ENCODE measurements around the gene STAM.
A peak's percentile ranks its signal among the peaks of the same experiment; 100 is the strongest.

Gene STAM

GRCh38 chr10:17640331-17640816 lies 3.6 kb upstream of the STAM start:
- H3K27ac ChIP-seq (ENCODE audit: low read depth, low read length): no peak overlapping the region
- no peak overlapping the region for H3K4me2 ChIP-seq (ENCODE audit: low read length)
- H3K9ac ChIP-seq (ENCODE audit: low read length): no peak overlapping the region
- no peak overlapping the region for H3K18ac ChIP-seq (ENCODE audit: low read length)
- H3K56ac ChIP-seq (ENCODE audit: low read length): no peak overlapping the region
- peaks cover 3% of the 10 kb centered on the region for H3K79me1 ChIP-seq (ENCODE audit: low read length)
- H2AK5ac ChIP-seq (ENCODE audit: low read length): no peak overlapping the region
- no peak overlapping the region for H2BK120ac ChIP-seq (ENCODE audit: low read depth, low read length)
- H3K4me3 ChIP-seq (ENCODE audit: low read length): no peak overlapping the region
- no peaks in the 10 kb centered on the region for H3K36me3 ChIP-seq (ENCODE audit: control insufficient read depth, insufficient read depth, low read length)
- no peaks in the 10 kb centered on the region for H3K4me1 ChIP-seq (ENCODE audit: control insufficient read depth, low read depth, low read length)
- DNase-seq: no peak
- no peak overlapping the region for H3K4ac ChIP-seq (ENCODE audit: low read depth, low read length)
- H4K8ac ChIP-seq (ENCODE audit: low read depth, low read length): no peak overlapping the region
- H4K5ac ChIP-seq (ENCODE audit: low read length): no peak overlapping the region
- WGBS (ENCODE audit: extremely low coverage, insufficient coverage, low lambda C conversion rate): no CpG with 5 or more reads among the region's 4 CpGs
- H3K23ac ChIP-seq (ENCODE audit: low read length): no peak overlapping the region
- H2BK15ac ChIP-seq (replicated peaks; ENCODE audit: low read depth): no peak overlapping the region
- H2BK5ac ChIP-seq (ENCODE audit: low read length): no peak overlapping the region
- H3K27me3 ChIP-seq (ENCODE audit: insufficient read depth, low read length, poor library complexity): no peaks in the 10 kb centered on the region
- peaks cover 18% of the 10 kb centered on the region for H3K79me2 ChIP-seq (ENCODE audit: control insufficient read depth, insufficient read depth, low read length)

GRCh38 chr10:17643339-17643754 lies 604 bp upstream of the STAM start:
- Histone ChIP-seq H3K79me2 (ENCODE audit: control insufficient read depth, insufficient read depth, low read length) (peaks cover 42% of the 10 kb centered on the region), H2BK15ac (replicated peaks; ENCODE audit: low read depth) (no peak overlapping the region), H4K5ac (ENCODE audit: low read length) (no peak overlapping the region), H3K18ac (ENCODE audit: low read length) (no peak overlapping the region), H2BK120ac (ENCODE audit: low read depth, low read length) (no peak overlapping the region), H3K4ac (ENCODE audit: low read depth, low read length) (no peak overlapping the region), H3K23ac (ENCODE audit: low read length) (no peak overlapping the region), H3K4me2 (ENCODE audit: low read length) (peak overlapping the region; percentile 51), H4K8ac (ENCODE audit: low read depth, low read length) (no peak overlapping the region), H3K27me3 (ENCODE audit: insufficient read depth, low read length, poor library complexity) (no peaks in the 10 kb centered on the region), H3K9ac (ENCODE audit: low read length) (peak overlapping the region; percentile 98), H3K36me3 (ENCODE audit: control insufficient read depth, insufficient read depth, low read length) (no peaks in the 10 kb centered on the region), H3K79me1 (ENCODE audit: low read length) (peaks cover 9% of the 10 kb centered on the region), H2AK5ac (ENCODE audit: low read length) (no peak overlapping the region), H2BK5ac (ENCODE audit: low read length) (peak overlapping the region; percentile 62), H3K4me1 (ENCODE audit: control insufficient read depth, low read depth, low read length) (peaks cover 3% of the 10 kb centered on the region), H3K27ac (ENCODE audit: low read depth, low read length) (peak overlapping the region; percentile 7), H3K56ac (ENCODE audit: low read length) (peak overlapping the region; percentile 98), H3K4me3 (ENCODE audit: low read length) (peak overlapping the region; percentile 97)
- peak; percentile 83 for DNase-seq
- WGBS (ENCODE audit: extremely low coverage, insufficient coverage, low lambda C conversion rate): no CpG with 5 or more reads among the region's 13 CpGs

- no peaks in the 10 kb centered on the region for H3K36me3 ChIP-seq (ENCODE audit: control insufficient read depth, insufficient read depth, low read length)
- no peak overlapping the region for H3K23ac ChIP-seq (ENCODE audit: low read length)
- DNase-seq: no peak
- H2AK5ac ChIP-seq (ENCODE audit: low read length): no peak overlapping the region
- no peak overlapping the region for H2BK120ac ChIP-seq (ENCODE audit: low read depth, low read length)
- H3K79me2 ChIP-seq (ENCODE audit: control insufficient read depth, insufficient read depth, low read length): peaks cover 51% of the 10 kb centered on the region
- no peak overlapping the region for H4K5ac ChIP-seq (ENCODE audit: low read length)
- peak overlapping the region; percentile 99 for H3K56ac ChIP-seq (ENCODE audit: low read length)
- H3K27me3 ChIP-seq (ENCODE audit: insufficient read depth, low read length, poor library complexity): no peaks in the 10 kb centered on the region
- H3K4ac ChIP-seq (ENCODE audit: low read depth, low read length): peak overlapping the region; percentile 57
- H3K27ac ChIP-seq (ENCODE audit: low read depth, low read length): peak overlapping the region; percentile 45
- no CpG with 5 or more reads among the region's 9 CpGs for WGBS (ENCODE audit: extremely low coverage, insufficient coverage, low lambda C conversion rate)
- peak overlapping the region; percentile 93 for H3K4me3 ChIP-seq (ENCODE audit: low read length)
- H3K4me2 ChIP-seq (ENCODE audit: low read length): peak overlapping the region; percentile 68
- H2BK15ac ChIP-seq (replicated peaks; ENCODE audit: low read depth): no peak overlapping the region
- no peak overlapping the region for H4K8ac ChIP-seq (ENCODE audit: low read depth, low read length)
- H3K9ac ChIP-seq (ENCODE audit: low read length): peak overlapping the region; percentile 92
- peaks cover 12% of the 10 kb centered on the region for H3K79me1 ChIP-seq (ENCODE audit: low read length)
- no peak overlapping the region for H2BK5ac ChIP-seq (ENCODE audit: low read length)
- H3K18ac ChIP-seq (ENCODE audit: low read length): no peak overlapping the region
- peaks cover 3% of the 10 kb centered on the region for H3K4me1 ChIP-seq (ENCODE audit: control insufficient read depth, low read depth, low read length)
Observed at GRCh38 chr10:17644485-17644943, 563 bp downstream of the STAM start.

GRCh38 chr10:17645621-17646345 lies 1.8 kb downstream of the STAM start:
- H3K56ac ChIP-seq (ENCODE audit: low read length): no peak overlapping the region
- H2BK5ac ChIP-seq (ENCODE audit: low read length): no peak overlapping the region
- H3K79me1 ChIP-seq (ENCODE audit: low read length): peaks cover 12% of the 10 kb centered on the region
- no peak overlapping the region for H4K5ac ChIP-seq (ENCODE audit: low read length)
- peaks cover 3% of the 10 kb centered on the region for H3K4me1 ChIP-seq (ENCODE audit: control insufficient read depth, low read depth, low read length)
- no peak overlapping the region for H4K8ac ChIP-seq (ENCODE audit: low read depth, low read length)
- H3K4me3 ChIP-seq (ENCODE audit: low read length): no peak overlapping the region
- WGBS (ENCODE audit: extremely low coverage, insufficient coverage, low lambda C conversion rate): no CpG with 5 or more reads among the region's 6 CpGs
- H3K18ac ChIP-seq (ENCODE audit: low read length): no peak overlapping the region
- DNase-seq: no peak
- no peak overlapping the region for H3K4ac ChIP-seq (ENCODE audit: low read depth, low read length)
- no peak overlapping the region for H2AK5ac ChIP-seq (ENCODE audit: low read length)
- H3K27ac ChIP-seq (ENCODE audit: low read depth, low read length): no peak overlapping the region
- no peak overlapping the region for H2BK120ac ChIP-seq (ENCODE audit: low read depth, low read length)
- H3K9ac ChIP-seq (ENCODE audit: low read length): peak overlapping the region; percentile 14
- no peaks in the 10 kb centered on the region for H3K36me3 ChIP-seq (ENCODE audit: control insufficient read depth, insufficient read depth, low read length)
- no peak overlapping the region for H3K4me2 ChIP-seq (ENCODE audit: low read length)
- H3K27me3 ChIP-seq (ENCODE audit: insufficient read depth, low read length, poor library complexity): no peaks in the 10 kb centered on the region
- H2BK15ac ChIP-seq (replicated peaks; ENCODE audit: low read depth): no peak overlapping the region
- H3K23ac ChIP-seq (ENCODE audit: low read length): no peak overlapping the region
- H3K79me2 ChIP-seq (ENCODE audit: control insufficient read depth, insufficient read depth, low read length): peaks cover 59% of the 10 kb centered on the region

- H3K23ac ChIP-seq (ENCODE audit: low read length): no peak overlapping the region
- no peak for DNase-seq
- no peak overlapping the region for H2BK120ac ChIP-seq (ENCODE audit: low read depth, low read length)
- peaks cover 3% of the 10 kb centered on the region for H3K4me1 ChIP-seq (ENCODE audit: control insufficient read depth, low read depth, low read length)
- no peak overlapping the region for H4K8ac ChIP-seq (ENCODE audit: low read depth, low read length)
- no peak overlapping the region for H2AK5ac ChIP-seq (ENCODE audit: low read length)
- no peak overlapping the region for H3K4ac ChIP-seq (ENCODE audit: low read depth, low read length)
- H3K4me3 ChIP-seq (ENCODE audit: low read length): no peak overlapping the region
- H3K4me2 ChIP-seq (ENCODE audit: low read length): no peak overlapping the region
- peaks cover 64% of the 10 kb centered on the region for H3K79me2 ChIP-seq (ENCODE audit: control insufficient read depth, insufficient read depth, low read length)
- H3K56ac ChIP-seq (ENCODE audit: low read length): no peak overlapping the region
- no peak overlapping the region for H3K9ac ChIP-seq (ENCODE audit: low read length)
- peaks cover 12% of the 10 kb centered on the region for H3K79me1 ChIP-seq (ENCODE audit: low read length)
- H2BK15ac ChIP-seq (replicated peaks; ENCODE audit: low read depth): no peak overlapping the region
- H4K5ac ChIP-seq (ENCODE audit: low read length): no peak overlapping the region
- H2BK5ac ChIP-seq (ENCODE audit: low read length): no peak overlapping the region
- no peaks in the 10 kb centered on the region for H3K27me3 ChIP-seq (ENCODE audit: insufficient read depth, low read length, poor library complexity)
- WGBS (ENCODE audit: extremely low coverage, insufficient coverage, low lambda C conversion rate): no CpG with 5 or more reads among the region's 3 CpGs
- H3K27ac ChIP-seq (ENCODE audit: low read depth, low read length): no peak overlapping the region
- H3K36me3 ChIP-seq (ENCODE audit: control insufficient read depth, insufficient read depth, low read length): no peaks in the 10 kb centered on the region
- no peak overlapping the region for H3K18ac ChIP-seq (ENCODE audit: low read length)
Observed at GRCh38 chr10:17647326-17647725, 3.4 kb downstream of the STAM start.

Measured in mesendoderm (in vitro differentiated cells).